ENCODE results near the gene HBEGF.
"Not testable (repeated sequence)": the region's sequence is repeated elsewhere in the genome, so short reads cannot be mapped to it uniquely, and the experiment has no call there.

DNA sequence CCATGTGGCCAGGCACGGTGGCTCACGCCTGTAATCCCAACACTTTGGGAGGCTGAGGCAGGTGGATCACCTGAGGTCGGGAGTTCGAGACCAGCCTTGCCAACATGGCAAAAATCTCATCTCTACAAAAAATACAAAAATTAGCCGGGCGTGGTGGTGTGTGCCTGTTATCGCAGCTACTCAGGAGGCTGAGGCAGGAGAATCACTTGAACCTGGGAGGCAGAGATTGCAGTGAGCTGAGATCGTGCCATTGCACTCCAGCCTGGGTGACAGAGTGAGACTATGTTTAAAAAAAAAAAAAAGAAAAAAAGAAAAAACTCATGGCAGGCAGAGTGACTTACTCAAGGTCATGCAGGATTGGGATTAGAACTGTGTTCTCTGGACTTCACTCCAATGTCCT is 2.6 kb downstream of the HBEGF start:
- TF ChIP-seq, protein P1, sequence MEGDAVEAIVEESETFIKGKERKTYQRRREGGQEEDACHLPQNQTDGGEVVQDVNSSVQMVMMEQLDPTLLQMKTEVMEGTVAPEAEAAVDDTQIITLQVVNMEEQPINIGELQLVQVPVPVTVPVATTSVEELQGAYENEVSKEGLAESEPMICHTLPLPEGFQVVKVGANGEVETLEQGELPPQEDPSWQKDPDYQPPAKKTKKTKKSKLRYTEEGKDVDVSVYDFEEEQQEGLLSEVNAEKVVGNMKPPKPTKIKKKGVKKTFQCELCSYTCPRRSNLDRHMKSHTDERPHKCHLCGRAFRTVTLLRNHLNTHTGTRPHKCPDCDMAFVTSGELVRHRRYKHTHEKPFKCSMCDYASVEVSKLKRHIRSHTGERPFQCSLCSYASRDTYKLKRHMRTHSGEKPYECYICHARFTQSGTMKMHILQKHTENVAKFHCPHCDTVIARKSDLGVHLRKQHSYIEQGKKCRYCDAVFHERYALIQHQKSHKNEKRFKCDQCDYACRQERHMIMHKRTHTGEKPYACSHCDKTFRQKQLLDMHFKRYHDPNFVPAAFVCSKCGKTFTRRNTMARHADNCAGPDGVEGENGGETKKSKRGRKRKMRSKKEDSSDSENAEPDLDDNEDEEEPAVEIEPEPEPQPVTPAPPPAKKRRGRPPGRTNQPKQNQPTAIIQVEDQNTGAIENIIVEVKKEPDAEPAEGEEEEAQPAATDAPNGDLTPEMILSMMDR (IDR thresholded peaks at IDR 0.05) = not testable (repeated sequence)
- not testable (repeated sequence) for TF ChIP-seq EZH2 (IDR thresholded peaks at IDR 0.05)
